DND-41 (cell line): Measurements from ENCODE around the gene KCNT1.

ENCODE experiments used
- ATAC-seq: fragments of 200-7000 bp; cut with Tn5 transposase; 3 replicates; pipeline ENCODE4 v1.9.1; 2021; ENCODE audit warnings: low read depth; ENCODE audit not compliant: insufficient read depth
- DNase-seq: peaks from one replicate; pipeline ENCODE4 v3.0.0-alpha.2; 2020
- H2AFZ ChIP-seq: 2 replicates; pipeline ENCODE4 v1.6.0; 2012; ENCODE audit warnings: low read depth, low read length
- H3K27ac ChIP-seq: 2 replicates; pipeline ENCODE4 v1.5.1; 2012; ENCODE audit warnings: low read length, inconsistent platforms
- H3K27me3 ChIP-seq: fragments of 200-600 bp; sonication (generic); 2 replicates; pipeline ENCODE4 v1.6.0; 2012; ENCODE audit warnings: low read length, mild to moderate bottlenecking, inconsistent platforms; ENCODE audit not compliant: insufficient read depth, poor library complexity
- H3K36me3 ChIP-seq: 2 replicates; pipeline ENCODE4 v1.5.1; 2012; ENCODE audit warnings: low read length, inconsistent platforms; ENCODE audit not compliant: insufficient read depth
- H3K4me1 ChIP-seq: 2 replicates; pipeline ENCODE4 v1.5.1; 2012; ENCODE audit warnings: mild to moderate bottlenecking, low read length; ENCODE audit not compliant: insufficient read depth
- H3K4me2 ChIP-seq: 2 replicates; pipeline ENCODE4 v1.6.0; 2012; ENCODE audit warnings: mild to moderate bottlenecking, moderate library complexity, low read length, inconsistent platforms; ENCODE audit not compliant: insufficient read depth
- H3K4me3 ChIP-seq, 2 experiments: fragments of 200-600 bp in 1 of 2; shearing (Covaris generic) in 1 of 2; 2 replicates each; pipeline ENCODE4 v1.5.1; 2012 to 2016; ENCODE audit warnings: inconsistent platforms in 2 of 2, low read length in 2 of 2, mild to moderate bottlenecking in 2 of 2, low read depth in 1 of 2, moderate library complexity in 1 of 2
- H3K79me2 ChIP-seq: 2 replicates; pipeline ENCODE4 v1.6.0; 2012; ENCODE audit warnings: low read length, inconsistent platforms; ENCODE audit not compliant: insufficient read depth
- H3K9ac ChIP-seq: 2 replicates; pipeline ENCODE4 v1.6.0; 2012; ENCODE audit warnings: low read depth, mild to moderate bottlenecking, inconsistent platforms, low read length, moderate library complexity
- H3K9me3 ChIP-seq: 2 replicates; pipeline ENCODE4 v1.5.1; 2012; ENCODE audit warnings: low read length, moderate library complexity, mild to moderate bottlenecking, inconsistent platforms; ENCODE audit not compliant: insufficient read depth, severe bottlenecking
- H4K20me1 ChIP-seq: 2 replicates; pipeline ENCODE4 v1.6.0; 2012; ENCODE audit warnings: low read length; ENCODE audit not compliant: insufficient read depth
- EZH2 ChIP-seq: IDR thresholded peaks from 3 replicates; pipeline ENCODE4 v1.6.1; 2012; ENCODE audit warnings: borderline replicate concordance, low read depth, mild to moderate bottlenecking, moderate library complexity, low read length, inconsistent platforms; ENCODE audit not compliant: severe bottlenecking
- TF ChIP-seq, protein P1 (sequence below): IDR thresholded peaks from 2 replicates; pipeline ENCODE4 v1.5.1; 2012; ENCODE audit warnings: borderline replicate concordance, low read length, moderate library complexity, mild to moderate bottlenecking; ENCODE audit not compliant: poor library complexity, severe bottlenecking; ENCODE audit errors: extremely low read depth

The KCNT1 gene

DNA sequence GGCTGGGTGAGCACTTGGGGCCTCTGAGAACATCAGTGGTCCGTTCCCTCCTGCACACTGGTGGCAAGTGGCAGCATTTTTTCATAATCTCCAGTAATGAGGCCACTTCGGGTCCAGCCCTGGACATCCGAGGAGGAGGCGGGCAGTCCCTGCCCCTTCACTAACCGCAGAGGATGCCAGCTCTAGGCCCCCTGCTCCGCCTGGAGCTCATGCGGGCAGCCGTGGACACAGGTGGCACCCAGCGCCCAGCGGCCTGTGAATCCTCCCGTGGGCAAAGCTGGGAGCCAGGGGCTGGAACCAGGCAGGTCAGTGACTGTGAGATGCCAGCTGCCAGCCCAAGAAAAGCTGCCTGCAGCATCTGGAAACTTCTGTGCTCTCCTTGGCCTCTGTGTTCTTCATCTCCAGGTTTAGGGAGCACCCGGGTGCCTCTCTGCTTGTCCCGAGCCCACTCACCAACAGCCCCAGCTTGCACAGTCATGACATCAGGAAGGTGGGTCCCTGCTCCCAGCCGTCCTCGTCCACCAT, 92.4 kb downstream of the KCNT1 start:
- H3K4me2 ChIP-seq: no peak overlapping the region
- H3K79me2 ChIP-seq: no peaks in the 10 kb centered on the region
- DNase-seq (no peak), ATAC-seq (no peak)
- H4K20me1 ChIP-seq: peaks cover 3% of the 10 kb centered on the region; the same call in 1 of the 2 replicates
- H2AFZ ChIP-seq: no peak overlapping the region
- no peak overlapping the region for H3K9ac ChIP-seq
- H3K27me3 ChIP-seq: no peaks in the 10 kb centered on the region
- no peak overlapping the region for H3K4me3 ChIP-seq
- TF ChIP-seq, protein P1, sequence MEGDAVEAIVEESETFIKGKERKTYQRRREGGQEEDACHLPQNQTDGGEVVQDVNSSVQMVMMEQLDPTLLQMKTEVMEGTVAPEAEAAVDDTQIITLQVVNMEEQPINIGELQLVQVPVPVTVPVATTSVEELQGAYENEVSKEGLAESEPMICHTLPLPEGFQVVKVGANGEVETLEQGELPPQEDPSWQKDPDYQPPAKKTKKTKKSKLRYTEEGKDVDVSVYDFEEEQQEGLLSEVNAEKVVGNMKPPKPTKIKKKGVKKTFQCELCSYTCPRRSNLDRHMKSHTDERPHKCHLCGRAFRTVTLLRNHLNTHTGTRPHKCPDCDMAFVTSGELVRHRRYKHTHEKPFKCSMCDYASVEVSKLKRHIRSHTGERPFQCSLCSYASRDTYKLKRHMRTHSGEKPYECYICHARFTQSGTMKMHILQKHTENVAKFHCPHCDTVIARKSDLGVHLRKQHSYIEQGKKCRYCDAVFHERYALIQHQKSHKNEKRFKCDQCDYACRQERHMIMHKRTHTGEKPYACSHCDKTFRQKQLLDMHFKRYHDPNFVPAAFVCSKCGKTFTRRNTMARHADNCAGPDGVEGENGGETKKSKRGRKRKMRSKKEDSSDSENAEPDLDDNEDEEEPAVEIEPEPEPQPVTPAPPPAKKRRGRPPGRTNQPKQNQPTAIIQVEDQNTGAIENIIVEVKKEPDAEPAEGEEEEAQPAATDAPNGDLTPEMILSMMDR: no peak
- TF ChIP-seq EZH2: no peak
- no peaks in the 10 kb centered on the region for H3K9me3 ChIP-seq
- no peaks in the 10 kb centered on the region for H3K4me1 ChIP-seq
- H3K27ac ChIP-seq: no peak overlapping the region
- H3K36me3 ChIP-seq: no peaks in the 10 kb centered on the region

DNA sequence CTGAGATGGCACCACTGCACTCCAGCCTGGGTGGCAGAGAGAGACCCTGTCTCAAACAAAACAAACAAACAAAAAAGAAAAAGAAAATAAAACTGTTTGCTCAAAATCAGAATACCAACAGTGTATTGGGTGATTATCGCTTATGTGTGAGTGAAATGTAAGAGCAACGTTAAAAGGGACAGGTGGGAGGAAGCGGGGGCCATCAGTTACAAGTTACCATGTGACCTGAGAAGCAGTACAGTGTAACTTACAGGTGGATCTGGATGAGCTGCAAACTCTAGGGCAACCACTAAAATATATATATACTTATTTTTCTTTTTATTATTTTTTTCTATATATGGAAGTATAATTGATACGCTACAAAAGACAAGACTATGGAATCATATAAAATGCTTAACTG, 93.4 kb downstream of the KCNT1 start:
- Histone ChIP-seq H3K27me3 (no peaks in the 10 kb centered on the region), H3K9me3 (no peaks in the 10 kb centered on the region), H3K79me2 (no peaks in the 10 kb centered on the region), H3K4me1 (no peaks in the 10 kb centered on the region), H2AFZ (no peak overlapping the region), H3K4me3 (no peak overlapping the region), H3K27ac (no peak overlapping the region), H3K36me3 (no peaks in the 10 kb centered on the region), H3K9ac (no peak overlapping the region), H4K20me1 (peaks cover 3% of the 10 kb centered on the region; the same call in 1 of the 2 replicates), H3K4me2 (no peak overlapping the region)
- no peak for ATAC-seq
- TF ChIP-seq, protein P1: no peak
- TF ChIP-seq EZH2: no peak
- DNase-seq: no peak

GRCh38 chr9:135796784-135797485, 95.0 kb downstream of the KCNT1 start:
- DNase-seq (no peak), ATAC-seq (no peak)
- no peaks in the 10 kb centered on the region for H3K4me1 ChIP-seq
- H2AFZ ChIP-seq: no peak overlapping the region
- no peaks in the 10 kb centered on the region for H3K9me3 ChIP-seq
- no peaks in the 10 kb centered on the region for H3K79me2 ChIP-seq
- no peak overlapping the region for H3K9ac ChIP-seq
- no peaks in the 10 kb centered on the region for H3K36me3 ChIP-seq
- H4K20me1 ChIP-seq: 0 out of 2 replicates have a peak, but pooled peaks cover 3% of the 10 kb centered on the region
- H3K27ac ChIP-seq: no peak overlapping the region
- no peak overlapping the region for H3K4me2 ChIP-seq
- H3K4me3 ChIP-seq: no peak overlapping the region
- TF ChIP-seq, protein P1: no peak
- TF ChIP-seq EZH2: no peak
- no peaks in the 10 kb centered on the region for H3K27me3 ChIP-seq
